Activated CD4-positive, CD25-positive, alpha-beta regulatory T cell treated with anti-CD3 and anti-CD28 coated beads, Interleukin-2, amount 50 U/mL, for 72 hours (primary cell): ENCODE data around the gene JCHAIN.
"Not testable (repeated sequence)": the region's sequence is repeated elsewhere in the genome, so short reads cannot be mapped to it uniquely, and the experiment has no call there.

ENCODE experiments used
- DNase-seq: peaks from one replicate; pipeline ENCODE4 v3.0.0; 2021

The JCHAIN gene

DNA sequence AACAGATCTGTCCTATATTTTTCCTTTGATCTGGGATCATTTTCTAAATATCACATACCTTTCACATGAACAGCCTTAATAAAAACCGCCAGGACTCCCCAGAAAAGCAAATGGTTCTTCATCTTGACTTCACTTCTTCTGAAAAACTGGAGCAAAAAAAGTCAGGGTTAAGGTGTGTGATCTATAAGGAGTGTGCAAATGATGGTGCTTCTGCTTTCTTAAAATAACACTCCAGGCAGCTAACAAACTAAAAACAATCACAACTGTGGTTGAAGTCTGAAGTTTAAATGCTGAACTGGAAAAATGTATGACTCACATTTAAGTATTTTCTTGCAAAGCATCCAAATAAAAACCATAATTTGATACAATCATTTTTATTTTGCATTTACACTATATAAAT is at the start of gene JCHAIN:
JCHAIN (minus strand) TSS at position 140 of the 400 bp plus-strand sequence; CDS start at position 122, 18 bp downstream.
- DNase-seq, result no peak

DNA sequence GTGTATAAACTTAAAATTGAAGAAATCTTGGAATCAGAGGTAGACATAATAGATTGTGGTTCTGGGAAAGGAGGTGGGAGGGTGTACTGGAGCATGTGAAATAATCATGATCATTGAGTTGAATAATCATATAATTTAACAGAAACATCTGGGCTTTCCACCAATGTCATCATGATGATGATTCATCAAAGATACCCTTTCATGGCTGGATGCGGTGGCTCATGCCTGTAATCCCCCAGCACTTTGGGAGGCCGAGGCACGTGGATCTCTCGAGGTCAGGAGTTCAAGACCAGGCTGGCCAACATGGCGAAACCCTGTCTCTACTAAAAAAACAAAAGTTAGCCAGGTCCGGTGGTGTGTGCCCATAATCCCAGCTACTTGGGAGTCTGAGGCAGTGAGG is 48.8 kb upstream of the JCHAIN start:
- DNase-seq, result no peak

DNA sequence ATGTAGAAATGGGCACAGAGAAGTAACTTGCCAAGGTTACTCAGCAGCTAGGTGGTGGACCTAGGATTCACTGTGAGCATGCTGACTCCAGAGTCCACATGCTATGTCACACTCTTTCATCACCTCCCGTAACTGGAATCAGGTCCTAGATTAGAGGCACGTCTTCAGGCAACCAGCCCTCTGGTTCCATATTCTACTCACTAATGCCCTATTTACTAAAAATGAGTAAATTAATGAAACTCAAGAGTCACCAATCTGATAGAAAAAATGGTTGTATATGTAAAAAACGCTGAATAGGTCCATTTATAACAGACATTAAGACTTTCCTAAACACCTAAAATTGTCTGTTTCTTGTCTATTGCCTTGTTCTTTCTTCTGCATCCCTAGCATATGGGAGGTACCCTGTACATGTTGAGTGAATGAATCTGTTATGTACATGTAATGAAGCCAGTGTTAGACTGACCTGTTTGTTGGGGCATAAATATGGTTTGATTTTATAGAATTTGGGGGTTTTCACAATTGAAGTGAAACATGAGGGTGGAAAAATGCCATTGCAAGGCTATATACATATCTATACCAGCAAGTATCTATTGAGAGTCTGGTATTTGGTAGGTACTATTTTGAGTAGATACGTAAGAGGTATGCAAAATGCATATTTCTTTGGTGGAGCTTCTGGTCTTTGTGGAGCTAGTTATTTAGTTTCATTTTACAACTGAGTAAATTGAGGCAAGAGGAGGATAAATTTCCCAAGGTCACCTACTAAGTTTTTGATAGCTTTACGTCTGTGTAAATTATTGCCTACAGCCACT is 48.0 kb upstream of the JCHAIN start:
- no peak for DNase-seq

DNA sequence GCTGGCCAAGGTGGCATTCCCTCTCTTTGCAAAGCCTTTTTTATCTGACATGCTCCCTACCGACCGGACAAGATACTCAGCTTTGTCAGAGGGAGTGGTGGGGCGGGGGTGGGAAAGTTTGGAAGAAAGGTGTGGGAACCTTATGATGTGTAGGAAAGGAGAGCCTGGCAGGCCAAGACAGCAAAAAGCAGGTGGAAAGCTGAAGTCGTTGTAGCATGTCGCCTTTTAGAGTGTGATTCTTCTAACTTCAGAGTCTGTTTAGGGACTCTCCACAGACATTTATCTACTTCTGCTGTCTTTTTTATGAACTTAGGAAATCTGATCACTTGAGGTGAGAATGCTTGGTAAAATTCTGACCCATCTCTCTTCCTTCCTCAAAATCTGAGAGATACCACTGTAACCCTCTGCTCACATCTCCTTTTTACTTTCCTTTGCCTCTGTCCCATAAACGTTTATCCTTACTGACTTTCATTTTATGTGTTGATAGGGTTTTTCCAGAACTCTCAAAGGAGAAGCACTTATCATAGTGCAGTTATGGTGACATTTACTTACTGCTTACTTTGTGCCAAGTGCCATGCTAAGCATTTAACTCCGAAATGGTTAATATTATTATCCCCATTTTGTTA is 47.3 kb upstream of the JCHAIN start:
- DNase-seq, result no peak

DNA sequence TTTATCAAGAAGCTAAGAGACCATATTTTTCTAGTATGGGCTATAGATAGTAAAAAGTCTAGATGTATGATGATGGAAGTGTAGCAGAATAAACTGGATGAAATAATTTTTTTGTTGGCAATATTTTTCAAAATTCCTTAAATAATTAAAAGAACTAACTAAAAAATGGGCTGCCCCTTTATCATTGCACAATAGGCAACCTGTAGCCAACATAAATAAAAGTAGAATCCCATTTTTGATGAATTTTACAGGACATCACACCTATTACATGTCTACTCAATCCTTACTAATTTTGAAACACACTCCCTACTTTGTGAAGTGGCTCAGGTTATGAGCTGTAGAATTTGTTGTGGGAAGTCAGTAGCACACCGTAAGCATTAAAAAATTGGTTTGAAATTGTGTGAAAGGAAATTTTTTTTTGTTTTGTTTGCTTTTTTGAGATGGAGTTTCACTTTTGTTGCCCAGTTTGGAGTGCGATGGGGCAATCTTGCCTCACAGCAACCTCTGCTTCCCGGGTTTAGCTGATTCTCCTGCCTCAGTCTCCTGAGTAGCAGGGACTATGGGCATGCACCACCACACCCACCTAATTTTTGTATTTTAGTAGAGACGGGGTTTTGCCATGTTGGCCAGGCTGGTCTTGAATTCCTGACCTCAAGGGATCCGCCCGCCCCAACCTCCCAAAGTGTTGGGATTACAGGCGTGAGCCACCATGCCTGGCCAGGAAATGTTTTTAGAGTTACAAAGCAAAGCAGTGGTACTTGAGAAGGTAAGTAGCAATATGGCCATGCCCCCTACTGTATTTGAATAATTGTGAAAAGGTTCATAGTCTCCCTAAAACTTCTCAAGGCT is 46.5 kb upstream of the JCHAIN start:
- no peak for DNase-seq

DNA sequence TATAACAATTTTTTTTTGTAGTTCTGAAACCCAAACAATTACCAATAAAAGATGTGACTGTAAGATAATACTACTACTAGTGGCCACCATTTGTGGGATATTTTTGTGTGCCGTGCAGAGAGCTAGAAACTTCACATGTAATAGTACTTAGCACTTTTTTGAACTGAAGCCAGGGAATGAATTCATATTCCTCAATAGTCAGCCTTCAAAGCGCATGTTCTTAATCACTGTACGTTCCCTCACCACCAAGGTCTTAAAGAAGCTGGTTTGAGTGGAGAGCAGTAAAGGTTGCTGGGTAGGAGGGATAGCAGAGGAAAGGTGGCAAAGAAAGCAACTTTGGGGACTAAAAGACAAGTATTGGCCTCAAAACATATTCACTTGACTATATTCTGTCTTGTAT is 45.8 kb upstream of the JCHAIN start:
- no peak for DNase-seq

DNA sequence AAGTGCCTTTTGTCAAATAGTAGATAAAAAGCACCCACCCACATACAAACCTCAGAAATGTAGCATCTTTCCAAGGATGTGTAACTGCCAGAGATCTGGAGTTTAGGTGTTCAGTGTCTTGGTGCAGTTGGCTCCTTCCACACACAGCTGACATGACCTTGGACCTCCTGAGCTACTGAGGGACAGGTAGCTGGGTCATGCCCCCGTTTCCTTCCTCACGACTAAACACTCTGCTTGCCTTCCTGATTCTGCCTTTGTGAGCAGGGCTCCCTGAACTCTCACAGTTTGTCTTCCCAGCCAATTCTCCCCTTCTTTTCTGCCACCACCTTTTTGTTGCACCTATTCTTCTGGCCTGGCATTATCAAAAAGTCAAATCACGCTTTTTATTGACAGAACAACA is 45.3 kb upstream of the JCHAIN start:
- no peak for DNase-seq

DNA sequence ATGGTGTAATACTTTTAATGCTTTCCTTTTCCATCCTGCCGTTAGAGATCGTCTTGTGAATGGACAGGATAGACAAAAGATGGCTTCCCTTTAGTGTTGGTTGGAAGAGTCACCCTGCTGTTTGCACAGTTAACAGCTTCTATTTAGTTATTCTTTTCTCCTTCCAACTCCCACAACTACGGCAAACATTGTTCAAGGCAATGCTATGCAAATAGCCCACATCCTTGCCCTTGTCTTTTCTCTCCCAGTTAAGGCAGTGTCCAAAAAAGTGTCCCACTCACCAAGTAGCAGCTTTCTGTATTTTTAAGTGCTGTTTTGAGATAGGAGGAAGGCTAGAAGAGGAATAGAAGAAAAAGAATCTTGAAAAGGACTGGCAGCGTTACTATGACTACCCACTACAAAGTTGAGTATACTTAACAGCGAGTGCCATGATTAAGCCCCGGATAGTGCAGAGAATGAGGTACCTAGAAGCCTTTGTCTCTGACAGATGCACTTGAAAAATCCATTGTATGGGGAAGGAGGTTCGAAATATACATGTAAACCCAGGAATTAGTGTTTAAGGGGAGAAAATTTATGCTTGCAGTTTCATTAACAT is 43.4 kb upstream of the JCHAIN start:
- no peak for DNase-seq

DNA sequence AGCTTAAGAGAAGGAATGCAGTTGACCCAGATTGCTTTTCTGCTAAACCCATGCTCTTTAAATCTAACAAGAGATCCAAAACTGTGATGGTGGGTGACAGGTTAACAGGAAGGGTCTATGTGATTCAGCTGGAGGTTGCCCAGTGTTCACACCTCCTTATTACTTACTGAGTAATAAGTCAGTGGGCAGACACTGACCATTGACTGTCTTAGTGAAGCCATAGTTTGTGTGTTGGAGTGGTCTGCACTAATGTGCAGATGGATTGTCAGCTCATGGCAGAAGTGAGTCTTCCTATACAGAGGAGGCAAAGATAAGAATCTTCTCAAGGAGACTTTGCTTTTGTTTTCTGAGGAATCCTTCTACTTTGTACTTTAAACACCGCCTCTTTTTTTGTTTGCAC is 40.2 kb upstream of the JCHAIN start:
- DNase-seq, result no peak

DNA sequence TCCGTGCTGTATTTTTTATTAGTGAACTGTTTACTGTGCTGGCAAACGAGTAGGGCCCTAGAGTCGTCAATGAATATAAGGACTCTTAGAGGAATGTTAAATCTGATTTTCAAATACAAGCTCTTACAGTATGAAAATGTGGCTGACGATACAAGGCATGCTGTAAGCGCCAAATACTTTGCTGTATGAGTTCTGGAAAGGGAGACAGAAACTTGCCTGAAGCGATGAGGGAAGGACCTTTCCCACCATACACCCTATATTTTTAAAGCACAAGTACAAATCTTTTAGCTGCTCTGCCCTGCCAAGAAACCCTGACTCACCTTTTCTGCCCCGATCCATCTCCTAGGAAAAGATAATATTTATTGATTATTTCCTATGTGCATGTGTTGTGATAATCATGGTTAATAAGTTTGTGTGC is 39.7 kb upstream of the JCHAIN start:
- no peak for DNase-seq

DNA sequence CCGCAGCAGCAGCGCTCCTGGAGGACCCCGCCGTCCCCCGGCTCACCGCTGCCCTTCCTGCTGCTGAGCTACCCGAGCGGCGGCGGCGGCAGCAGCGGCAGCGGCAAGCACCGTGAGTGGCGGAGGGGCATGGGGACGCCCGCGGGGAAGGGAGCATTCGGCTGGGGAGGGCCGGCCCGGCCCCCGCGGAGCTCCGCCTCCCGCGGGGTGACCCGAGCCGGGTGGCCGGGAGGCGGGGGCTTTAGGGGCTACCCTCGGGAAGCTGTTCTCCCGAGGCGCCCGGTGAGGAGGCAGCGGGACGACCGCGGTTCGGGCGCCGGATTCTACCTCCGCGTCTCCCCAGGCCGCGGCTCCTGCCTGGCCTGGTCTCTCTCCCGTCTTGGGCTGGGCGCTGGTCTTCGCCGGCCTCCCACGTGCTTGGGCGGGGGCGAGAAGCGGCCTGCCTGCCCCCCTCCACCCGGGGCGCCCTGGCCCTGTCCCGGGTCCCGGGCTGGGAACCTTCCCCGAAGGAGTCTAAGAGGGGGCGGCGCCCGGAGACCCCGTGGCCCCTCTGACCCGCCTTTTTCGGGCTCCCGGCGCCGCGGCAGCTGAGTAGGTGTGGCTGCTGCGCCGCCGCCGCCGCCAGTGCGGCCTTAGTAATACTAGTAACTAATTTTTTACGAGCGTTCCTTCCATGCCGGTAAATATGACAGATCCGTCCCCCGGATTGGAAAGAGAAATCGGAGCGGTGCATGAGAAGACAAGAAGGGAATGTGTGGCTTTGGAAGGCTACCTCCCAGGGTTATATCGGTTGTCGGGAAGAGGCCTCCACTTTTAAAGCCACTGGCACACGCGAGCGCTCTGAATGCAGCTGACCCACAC is 39.1 kb upstream of the JCHAIN start:
- DNase-seq, result peak; percentile 70

DNA sequence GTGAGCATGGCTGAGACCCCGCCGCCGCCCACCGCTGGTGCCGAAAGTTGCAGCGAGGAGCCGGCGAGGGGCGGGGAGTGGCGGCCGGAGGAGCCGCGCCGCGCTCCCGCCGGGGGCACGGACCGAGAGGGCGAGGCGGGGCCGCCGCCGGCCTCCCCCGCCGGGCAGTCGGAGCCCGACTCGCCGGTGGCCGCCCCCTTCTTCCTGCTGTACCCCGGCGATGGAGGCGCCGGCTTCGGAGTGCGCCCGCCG is 38.5 kb upstream of the JCHAIN start:
- DNase-seq, result no peak

DNA sequence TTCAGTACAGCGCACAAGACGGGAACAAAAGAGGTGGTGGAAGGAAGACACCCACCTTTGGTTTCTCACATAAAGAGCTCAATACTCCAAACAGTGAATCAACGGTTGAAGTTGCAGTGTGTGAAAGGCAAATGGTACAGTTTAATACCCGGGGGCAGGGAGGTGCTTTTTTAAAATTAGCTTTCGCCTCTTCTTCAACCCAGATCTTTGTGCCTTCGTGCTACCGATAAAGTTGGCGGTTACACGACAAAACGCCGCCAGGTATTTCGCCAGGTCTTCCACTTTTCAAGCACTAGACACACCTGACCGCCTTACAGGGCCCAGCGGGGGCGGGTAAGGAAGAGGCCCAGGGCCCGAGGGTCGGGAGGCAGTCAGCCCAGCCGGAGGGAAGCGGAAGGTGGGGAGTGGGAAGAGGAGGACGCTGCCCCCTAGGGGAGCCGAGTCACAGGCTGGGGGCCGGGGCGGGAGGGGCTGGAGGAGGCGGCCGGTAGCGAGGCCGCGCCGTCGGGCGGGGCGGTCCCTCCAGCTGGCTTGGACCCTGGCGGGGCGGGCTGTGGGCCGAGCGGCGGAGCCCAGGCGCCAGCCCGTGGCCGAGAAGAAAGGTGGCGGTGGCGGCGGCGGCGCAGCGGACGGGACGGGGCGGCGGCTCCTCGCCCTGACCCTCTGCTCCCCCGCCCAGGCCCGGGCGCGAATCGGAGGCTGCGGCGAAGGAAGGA is 38.1 kb upstream of the JCHAIN start:
- DNase-seq, result peak; percentile 57

DNA sequence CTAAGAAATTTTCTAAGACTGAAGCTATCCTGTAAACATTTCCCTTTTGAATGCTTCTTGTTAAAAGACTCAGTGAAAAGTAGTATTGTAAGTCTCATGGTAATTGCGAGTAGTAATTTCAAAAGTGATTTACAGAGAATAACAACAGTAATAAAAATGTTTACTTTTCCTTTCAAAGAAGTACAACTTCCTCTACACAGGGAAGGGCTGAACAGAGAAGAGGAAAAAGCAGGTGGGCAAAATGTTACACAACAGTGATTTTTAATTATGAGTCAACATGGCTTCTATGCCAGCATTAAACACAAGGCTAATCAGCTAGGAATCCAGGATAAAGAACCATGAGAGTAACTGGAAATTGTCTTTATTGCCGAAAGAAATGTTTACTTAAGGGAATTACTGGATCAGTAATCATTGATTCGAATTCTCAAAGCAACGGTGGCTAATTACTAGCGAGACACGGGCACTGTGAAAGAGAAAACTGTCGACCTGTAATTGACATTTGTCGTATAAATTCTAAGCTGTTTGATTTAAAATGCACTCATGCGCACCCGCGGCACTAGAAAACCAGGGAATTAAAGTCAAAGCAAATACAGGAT is 37.4 kb upstream of the JCHAIN start:
- no peak for DNase-seq

DNA sequence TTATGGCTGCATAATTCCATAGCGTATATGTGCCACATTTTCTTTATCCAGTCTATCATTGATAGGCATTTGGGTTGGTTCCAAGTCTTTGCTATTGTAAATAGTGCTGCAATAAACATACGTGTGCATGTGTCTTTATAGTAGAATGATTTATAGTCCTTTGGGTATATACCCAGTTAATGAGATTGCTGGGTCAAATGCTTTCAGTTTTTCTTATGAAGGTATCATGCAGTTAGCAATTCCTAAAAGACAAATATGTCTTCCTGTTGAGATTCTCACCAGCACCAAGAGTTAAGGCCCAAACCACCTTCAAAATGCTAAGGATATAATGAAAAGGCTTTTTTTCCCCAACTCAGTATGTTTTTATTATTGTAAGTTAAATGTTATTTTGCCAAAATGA is 36.3 kb upstream of the JCHAIN start:
- DNase-seq, result not testable (repeated sequence)

DNA sequence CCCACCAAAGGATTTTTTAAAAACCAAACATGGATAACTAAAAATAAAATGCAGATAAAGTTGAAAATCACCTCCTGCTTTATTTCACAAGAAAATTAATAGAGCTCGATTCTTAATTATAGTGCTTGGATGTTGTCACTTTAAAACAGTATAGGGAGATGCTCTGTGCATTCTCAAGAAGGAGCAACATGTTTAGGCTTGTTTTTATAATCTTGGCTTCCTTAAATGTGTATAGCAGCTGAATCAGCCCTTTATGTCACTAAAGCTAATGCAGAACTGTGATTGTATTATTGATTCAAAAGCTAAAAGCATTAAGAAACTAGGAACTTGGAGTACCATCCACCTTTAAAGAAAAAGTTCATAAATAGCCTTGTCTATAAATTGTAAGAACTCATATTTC is 35.0 kb upstream of the JCHAIN start:
- no peak for DNase-seq

DNA sequence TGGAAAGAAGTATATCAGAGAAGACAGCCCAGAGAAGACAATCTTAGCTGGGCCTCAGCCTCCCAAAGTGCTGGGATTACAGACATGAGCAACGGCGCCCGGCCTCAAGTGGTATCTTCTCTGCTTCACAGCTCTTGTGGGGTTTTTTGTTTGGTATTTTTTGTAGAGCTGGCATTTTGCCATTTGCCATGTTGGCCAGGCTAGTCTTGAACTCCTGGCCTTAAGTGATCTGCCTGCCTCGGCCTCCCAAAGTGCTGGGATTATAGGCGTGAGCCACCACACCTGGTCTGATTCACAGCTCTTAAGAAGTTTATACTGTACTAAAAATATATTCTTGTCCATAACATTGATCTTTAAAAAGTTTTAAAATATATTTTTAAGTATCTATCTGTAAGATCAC is 34.4 kb upstream of the JCHAIN start:
- no peak for DNase-seq

DNA sequence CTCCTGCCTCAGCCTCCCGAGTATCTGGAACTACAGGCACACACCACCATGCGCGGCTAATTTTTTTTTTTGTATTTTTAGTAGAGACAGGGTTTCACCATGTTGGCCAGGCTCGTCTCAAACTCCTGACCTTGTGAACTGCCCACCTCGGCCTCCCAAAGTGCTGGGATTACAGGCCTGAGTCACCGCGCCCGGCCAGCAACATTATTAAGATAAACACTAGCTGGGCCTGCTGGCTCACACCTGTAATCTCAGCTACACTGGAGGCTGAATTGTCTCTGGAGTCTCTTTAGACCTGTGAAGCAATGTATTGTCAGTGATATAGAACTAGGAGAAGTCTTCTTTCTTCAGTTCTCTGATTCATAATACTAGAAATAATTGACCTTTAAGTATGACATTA is 32.1 kb upstream of the JCHAIN start:
- DNase-seq, result not testable (repeated sequence)

DNA sequence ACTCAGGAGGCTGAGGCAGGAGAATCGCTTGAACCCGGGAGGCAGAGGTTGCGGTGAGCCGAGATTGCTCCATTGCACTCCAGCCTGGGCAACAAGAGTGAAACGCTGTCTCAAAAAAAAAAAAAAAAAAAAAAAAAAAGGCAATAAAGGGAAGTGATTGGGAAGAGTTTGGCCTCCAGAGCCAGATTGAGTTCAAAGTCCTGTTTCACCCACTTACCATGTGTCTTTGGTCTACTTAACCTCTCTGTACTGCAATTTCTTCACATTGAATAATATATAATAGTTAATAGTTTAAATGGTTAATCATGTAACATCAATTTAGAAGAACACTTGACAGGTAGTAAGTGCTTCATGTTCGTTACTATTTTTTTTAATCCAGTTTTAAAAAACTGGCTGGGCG is 28.3 kb upstream of the JCHAIN start:
- DNase-seq, result not testable (repeated sequence)

DNA sequence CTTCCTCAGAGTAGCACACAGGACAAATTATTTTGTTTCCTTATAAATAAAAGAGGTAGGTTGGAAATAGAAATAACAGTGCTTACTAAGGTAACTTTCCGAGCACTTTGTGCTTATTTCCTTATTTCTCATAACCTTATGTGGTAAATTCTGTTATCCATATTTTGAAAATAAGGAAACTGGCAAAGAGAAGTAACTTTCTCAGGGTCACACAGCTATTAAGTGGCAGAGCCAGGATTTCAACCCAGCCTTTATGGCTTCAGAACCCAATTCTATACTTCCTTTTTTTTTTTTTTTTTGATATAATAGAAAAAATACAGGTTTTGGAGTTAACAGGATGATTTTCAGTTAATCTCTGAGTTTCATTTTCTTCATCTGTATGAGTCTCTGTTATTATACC is 25.4 kb upstream of the JCHAIN start:
- no peak for DNase-seq

DNA sequence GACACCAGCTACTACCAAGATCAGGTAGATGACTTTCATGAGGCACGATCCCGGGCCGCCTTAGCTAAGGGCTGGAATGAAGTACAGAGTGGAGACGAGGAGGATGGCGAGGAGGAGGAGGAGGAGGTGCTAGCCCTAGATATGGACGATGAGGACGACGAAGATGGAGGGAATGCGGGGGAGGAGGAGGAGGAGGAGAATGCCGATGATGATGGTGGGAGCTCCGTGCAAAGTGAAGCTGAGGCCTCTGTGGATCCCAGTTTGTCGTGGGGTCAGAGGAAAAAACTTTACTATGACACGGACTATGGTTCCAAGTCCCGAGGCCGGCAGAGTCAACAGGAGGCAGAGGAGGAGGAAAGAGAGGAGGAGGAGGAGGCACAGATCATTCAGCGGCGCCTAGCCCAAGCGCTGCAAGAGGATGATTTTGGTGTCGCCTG is 22.5 kb upstream of the JCHAIN start:
- DNase-seq, result no peak
